CMK (cell line): ENCODE results near the gene RDH5.

ENCODE experiments used
- DNase-seq: peaks from one replicate; pipeline ENCODE4 v3.0.0-alpha.2; 2010; ENCODE audit warnings: low read depth

The RDH5 gene

GRCh38 chr12:55696141-55696540, 24.1 kb upstream of the RDH5 start:
- DNase-seq = no peak

- DNase-seq = no peak
Observed at GRCh38 chr12:55696796-55697462, 23.3 kb upstream of the RDH5 start.

GRCh38 chr12:55697686-55698085, 22.5 kb upstream of the RDH5 start:
- no peak for DNase-seq

- DNase-seq = no peak
Observed at GRCh38 chr12:55698241-55698955, 21.8 kb upstream of the RDH5 start.

GRCh38 chr12:55698965-55699364, 21.2 kb upstream of the RDH5 start:
- DNase-seq = no peak

GRCh38 chr12:55699471-55700055, 20.6 kb upstream of the RDH5 start:
- no peak for DNase-seq

GRCh38 chr12:55700255-55701018, 19.8 kb upstream of the RDH5 start:
- no peak for DNase-seq

GRCh38 chr12:55702861-55703260, 17.3 kb upstream of the RDH5 start:
- DNase-seq = no peak

GRCh38 chr12:55703288-55703687, 16.9 kb upstream of the RDH5 start:
- no peak for DNase-seq

GRCh38 chr12:55703901-55704761, 16.1 kb upstream of the RDH5 start:
- DNase-seq = no peak

GRCh38 chr12:55704824-55705718, 15.1 kb upstream of the RDH5 start:
- DNase-seq = no peak

- DNase-seq = no peak
Observed at GRCh38 chr12:55705782-55706402, 14.3 kb upstream of the RDH5 start.

- DNase-seq = no peak
Observed at GRCh38 chr12:55706568-55707218, 13.5 kb upstream of the RDH5 start.

- DNase-seq = no peak
Observed at GRCh38 chr12:55707219-55707671, 12.9 kb upstream of the RDH5 start.

- no peak for DNase-seq
Observed at GRCh38 chr12:55707841-55708694, 12.1 kb upstream of the RDH5 start, which contains the start of gene ITGA7. TSS of gene ITGA7 (minus strand) at chr12:55707904. CDS start at chr12:55707682, 222 bp downstream.

GRCh38 chr12:55708695-55709233, 11.4 kb upstream of the RDH5 start:
- no peak for DNase-seq

GRCh38 chr12:55711786-55712553, 8.2 kb upstream of the RDH5 start:
- no peak for DNase-seq
